ENCODE measurements around the gene C2orf78.
"Not testable (repeated sequence)": the region's sequence is repeated elsewhere in the genome, so short reads cannot be mapped to it uniquely, and the experiment has no call there.

Gene C2orf78

DNA sequence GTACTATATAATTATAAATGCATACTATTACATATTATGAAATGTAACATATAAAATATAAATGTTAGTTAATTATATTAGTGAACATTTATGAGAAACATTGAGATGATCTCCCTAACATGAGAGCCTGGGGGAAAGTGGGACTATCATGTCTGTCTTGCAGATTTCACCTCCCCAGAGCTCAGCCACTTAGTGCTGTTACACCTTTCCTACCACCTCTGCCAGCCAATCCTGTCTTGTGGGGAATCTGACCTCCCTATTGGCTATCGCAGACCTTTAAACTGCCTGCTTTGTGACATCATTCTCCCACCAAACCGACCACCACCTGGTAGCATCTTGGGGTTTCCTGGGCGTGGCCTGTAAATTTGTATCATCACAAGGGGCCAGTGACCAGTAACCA, at the start of gene C2orf78:
Gene C2orf78, plus strand, starts transcription at position 301 of the 400 bp plus-strand sequence. CDS start 127 bp downstream, outside the sequence.
- intact Hi-C loops (cut with DNase I); DNase-seq: not testable (repeated sequence)

DNA sequence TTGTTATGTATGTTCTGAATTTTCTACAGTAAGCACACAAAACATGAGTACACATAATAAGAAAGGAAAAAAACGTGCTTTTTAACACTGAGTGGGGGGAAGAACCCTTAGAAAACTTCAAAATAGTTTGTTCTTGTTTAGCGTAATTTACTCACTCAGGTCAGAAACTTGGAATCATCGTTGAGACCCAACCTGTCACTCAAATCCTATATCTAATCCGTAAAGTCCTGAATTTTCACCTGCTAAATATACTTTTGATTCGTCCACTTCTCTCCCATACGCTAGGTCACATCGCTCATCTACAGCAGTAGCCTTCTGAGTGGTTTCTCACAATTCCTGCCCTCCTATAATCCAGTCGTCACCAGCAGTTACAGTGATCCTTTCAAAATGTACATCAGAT, 47.6 kb upstream of the C2orf78 start:
- intact Hi-C loops (cut with DNase I) = loop anchor here (10.0 kb wide), 1 partner anchor 502 kb away; the partner anchor contains the start of genes CCT7 and PRADC1
- no peak for DNase-seq

- intact Hi-C loops (cut with DNase I) = loop anchor here (10.0 kb wide), 1 partner anchor 502 kb away; the partner anchor contains the start of genes CCT7 and PRADC1
- DNase-seq = peak; percentile 93 to 99 (median 96)
Observed at GRCh38 chr2:73736855-73737779, 46.9 kb upstream of the C2orf78 start, which contains the start of gene TPRKB. TPRKB (minus strand) TSS chr2:73737345; CDS start chr2:73734569, 2,776 bp downstream.

DNA sequence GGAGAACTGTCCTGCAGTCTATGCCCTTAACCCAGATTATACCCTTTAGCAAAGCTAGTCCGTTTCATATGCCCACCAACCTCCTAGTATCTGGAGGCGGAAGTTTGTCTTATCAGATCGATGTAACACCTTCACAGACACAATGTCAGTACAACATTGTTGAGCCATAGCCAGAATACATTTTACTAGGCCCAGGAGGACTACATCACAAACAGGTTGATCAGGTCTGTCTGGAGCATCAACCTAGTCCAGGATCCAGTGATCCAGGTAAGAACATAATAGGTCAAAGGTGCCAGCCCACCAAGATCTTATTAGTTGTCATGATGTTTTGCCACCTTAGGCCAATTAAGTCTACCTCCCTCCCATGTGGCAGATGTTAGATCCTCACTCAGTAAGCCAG, 44.9 kb upstream of the C2orf78 start:
- intact Hi-C loops (cut with DNase I) = loop anchor here (10.0 kb wide), 1 partner anchor 504 kb away; the partner anchor contains the start of genes CCT7 and PRADC1

DNA sequence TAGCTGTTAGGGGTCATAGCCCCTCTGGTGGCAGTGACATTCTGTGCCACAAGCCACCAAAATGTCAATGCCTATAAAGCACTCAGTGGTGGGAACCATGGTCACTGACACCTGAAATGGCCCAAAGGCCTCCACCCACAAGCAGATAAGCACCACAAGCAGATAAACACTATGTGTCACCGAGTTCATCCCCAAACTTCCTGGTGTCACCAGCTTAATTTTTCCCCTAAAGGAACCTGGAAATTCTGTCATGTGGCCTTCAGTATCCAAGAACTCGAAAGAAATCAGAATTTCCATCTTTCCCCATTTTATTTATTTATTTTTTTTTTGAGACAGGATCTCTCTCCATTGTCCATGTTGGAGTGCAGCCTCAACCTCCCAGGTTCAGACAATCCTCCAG, 43.2 kb upstream of the C2orf78 start:
- no peak for DNase-seq
- intact Hi-C loops (cut with DNase I) = no loop called here

More for the DNA sequence above, 44.9 kb upstream of the C2orf78 start:
- DNase-seq = no peak

GRCh38 chr2:73746015-73746876, 37.7 kb upstream of the C2orf78 start:
- intact Hi-C loops (cut with DNase I) = no loop called here
- DNase-seq = no peak

- intact Hi-C loops (cut with DNase I) = no loop called here
Observed at GRCh38 chr2:73746877-73747208, 37.1 kb upstream of the C2orf78 start.

DNA sequence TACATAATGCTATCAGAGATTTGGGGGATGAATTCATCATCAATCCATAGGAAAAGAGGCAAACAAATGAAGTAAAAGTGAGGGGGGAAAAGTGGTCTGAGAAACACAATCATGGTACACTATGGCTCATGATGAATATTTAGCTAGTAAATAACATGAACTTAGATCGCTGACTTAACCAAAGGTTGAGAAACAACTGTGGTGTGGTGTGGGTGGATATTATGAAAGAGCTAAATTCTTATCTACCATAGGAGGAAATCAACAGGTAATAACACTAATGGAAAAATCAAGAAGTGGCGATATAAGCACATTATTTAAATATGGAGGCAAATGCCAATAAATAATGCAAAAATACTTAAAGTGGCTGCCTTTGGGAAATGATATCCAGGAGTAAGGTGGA, 34.7 kb upstream of the C2orf78 start:
- no peak for DNase-seq
- intact Hi-C loops (cut with DNase I) = no loop called here

More at GRCh38 chr2:73746877-73747208, 37.1 kb upstream of the C2orf78 start:
- no peak for DNase-seq

GRCh38 chr2:73754332-73754731, 29.7 kb upstream of the C2orf78 start:
- DNase-seq; intact Hi-C loops (cut with DNase I): not testable (repeated sequence)

DNA sequence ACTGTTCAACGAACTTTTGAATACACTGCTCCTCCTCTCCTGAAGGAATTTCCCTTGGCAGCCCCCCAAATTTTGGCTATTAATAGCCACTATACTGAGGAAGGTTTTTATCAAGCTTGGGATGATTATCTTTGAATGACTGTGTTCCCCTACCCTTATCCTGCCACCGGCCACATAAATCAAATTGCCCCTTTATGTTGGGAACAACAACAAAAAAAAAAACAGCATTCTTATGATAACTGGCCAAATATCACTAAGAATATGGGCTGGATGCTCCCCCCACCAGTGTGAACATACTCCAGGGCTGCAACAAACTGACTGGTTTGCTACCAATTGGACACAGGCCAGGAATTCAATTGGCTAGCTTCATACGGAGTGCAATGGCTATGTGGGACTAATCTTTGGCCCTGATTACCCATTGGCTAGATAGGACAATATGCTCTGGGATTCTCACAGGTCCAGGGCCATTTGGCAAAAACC, 24.7 kb upstream of the C2orf78 start:
- DNase-seq = no peak
- intact Hi-C loops (cut with DNase I) = no loop called here

DNA sequence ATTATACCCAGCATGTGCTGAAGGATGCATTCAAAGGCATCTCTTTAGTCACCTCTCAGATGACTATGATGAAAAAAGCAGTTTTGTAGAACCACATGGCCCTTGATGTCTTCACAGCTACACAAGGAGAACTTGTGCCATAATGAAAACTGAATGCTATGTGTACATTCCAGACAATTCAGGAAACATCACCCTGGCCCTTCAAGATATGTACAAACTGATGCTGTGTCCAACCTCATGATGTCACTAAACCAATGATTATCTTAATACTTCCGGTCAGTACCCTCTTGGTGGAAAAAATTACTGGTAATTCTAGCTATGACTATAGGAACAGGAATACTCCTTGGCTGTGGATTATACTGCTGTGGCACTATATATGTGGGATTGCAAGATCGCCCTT, 24.1 kb upstream of the C2orf78 start:
- no peak for DNase-seq
- intact Hi-C loops (cut with DNase I) = no loop called here

GRCh38 chr2:73762571-73762970, 21.4 kb upstream of the C2orf78 start:
- intact Hi-C loops (cut with DNase I) = no loop called here
- DNase-seq = no peak

DNA sequence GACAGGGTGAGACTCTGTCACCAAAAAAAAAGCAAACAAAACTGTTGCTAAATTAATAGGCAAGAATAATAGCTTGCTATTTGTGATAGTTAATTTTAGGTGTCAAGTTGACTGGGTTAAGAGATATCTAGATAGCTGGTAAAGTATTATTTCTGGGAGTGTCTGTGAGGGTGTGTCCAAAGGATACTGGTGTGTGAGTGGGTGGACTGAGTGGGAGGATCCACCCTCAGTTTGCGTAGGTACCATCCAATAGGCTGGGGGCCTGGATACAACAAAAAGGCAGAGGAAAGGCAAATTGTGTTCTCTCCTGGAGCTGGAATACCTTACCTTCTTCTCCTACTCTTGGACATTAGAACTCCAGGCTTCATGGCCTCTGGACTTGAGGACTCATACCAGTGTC, 19.0 kb upstream of the C2orf78 start:
- DNase-seq = no peak
- intact Hi-C loops (cut with DNase I) = no loop called here

DNA sequence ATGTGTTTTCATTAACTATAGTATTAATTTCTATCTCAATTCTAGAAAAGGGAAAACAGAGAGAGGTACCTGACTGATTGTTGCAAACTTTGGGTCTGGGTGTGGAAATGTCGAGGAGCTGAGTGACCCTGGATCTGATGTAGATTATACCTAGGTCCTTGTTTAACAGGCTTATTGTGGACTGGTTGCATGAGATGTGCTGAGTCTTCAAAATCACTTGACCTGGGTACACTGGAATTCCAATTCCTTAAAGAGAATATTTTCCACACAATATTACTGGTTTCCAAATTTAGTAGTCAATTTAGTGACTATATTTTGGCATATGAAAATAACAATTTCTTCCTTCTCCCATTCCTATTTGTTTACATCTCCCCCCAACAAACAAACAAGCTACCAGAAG, 17.6 kb upstream of the C2orf78 start:
- intact Hi-C loops (cut with DNase I) = no loop called here
- DNase-seq = no peak

DNA sequence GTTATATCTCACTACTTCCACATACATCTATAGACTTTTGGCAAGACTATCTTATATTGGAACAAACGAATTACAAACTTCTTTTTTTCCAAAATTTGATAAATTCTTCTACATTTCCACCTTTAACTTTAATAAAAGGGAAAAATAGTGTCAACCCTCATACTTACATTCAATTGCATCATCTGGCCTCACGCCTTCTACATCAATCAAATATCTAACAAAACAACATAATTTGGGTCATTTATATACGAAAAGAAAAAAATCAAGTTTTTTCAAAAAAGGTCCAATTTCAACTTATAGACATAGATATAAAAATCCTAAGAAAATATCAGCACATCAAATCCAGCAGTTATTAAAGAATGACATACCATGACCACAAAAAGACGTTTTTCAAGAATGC, 17.0 kb upstream of the C2orf78 start:
- no peak for DNase-seq
- intact Hi-C loops (cut with DNase I) = no loop called here

DNA sequence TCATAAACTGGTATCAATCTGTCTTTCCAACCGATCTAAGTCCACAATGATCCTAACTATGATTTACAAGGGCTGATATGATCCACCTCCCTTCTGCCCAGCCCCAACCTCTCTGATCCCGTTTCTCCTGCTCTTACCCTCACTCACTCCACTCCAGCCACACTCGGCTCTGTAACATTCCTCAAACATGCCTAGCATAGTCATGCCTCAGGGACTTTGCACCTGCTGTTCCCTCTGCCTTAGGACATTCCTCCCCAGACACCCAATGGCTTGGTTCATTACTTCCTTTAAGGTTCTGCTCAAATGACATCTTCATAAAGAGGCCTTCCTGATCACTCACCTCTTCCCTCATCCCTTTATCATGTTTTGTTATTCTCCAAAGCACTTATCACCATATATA, 13.3 kb upstream of the C2orf78 start:
- no peak for DNase-seq

DNA sequence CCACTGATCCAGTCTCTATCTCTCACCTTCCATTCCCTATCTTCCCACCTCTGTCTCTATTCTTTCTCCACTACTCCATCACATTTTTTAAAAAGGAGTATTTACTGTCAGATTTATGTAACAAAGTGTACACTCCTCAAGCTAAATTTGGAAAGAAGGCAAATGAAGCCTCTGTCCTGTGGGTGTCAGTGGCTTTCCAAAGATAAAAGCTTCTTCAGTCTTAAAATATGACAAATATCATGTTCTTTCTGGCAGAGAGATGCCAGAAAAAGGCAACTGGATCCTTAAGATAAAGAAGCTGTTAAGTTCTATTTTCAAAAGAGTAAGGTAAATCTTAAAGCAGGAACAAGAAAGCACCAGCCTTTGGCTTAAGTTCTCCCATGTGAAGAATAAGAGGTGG, 11.2 kb upstream of the C2orf78 start:
- intact Hi-C loops (cut with DNase I) = no loop called here
- DNase-seq = no peak

More for the DNA sequence above, 13.3 kb upstream of the C2orf78 start:
- intact Hi-C loops (cut with DNase I) = no loop called here

DNA sequence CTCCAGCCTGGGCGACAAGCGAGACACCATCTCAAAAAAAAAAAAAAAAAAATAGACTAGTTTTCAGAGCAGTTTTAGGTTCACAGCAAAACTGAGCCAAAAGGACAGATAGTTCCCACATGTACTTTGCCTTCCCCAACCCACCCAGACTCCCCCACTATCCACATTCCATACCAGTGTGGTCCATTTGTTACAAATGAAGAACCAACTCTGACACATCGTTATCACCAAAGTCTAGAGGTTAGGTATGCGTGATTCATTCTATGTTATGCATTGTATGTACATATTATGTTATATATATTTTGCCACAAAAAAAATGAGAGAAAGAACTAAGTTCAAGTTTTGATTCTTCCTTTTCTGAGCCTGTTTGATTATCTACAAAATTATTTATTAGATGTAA, 7.6 kb upstream of the C2orf78 start:
- intact Hi-C loops (cut with DNase I) = no loop called here
- no peak for DNase-seq

DNA sequence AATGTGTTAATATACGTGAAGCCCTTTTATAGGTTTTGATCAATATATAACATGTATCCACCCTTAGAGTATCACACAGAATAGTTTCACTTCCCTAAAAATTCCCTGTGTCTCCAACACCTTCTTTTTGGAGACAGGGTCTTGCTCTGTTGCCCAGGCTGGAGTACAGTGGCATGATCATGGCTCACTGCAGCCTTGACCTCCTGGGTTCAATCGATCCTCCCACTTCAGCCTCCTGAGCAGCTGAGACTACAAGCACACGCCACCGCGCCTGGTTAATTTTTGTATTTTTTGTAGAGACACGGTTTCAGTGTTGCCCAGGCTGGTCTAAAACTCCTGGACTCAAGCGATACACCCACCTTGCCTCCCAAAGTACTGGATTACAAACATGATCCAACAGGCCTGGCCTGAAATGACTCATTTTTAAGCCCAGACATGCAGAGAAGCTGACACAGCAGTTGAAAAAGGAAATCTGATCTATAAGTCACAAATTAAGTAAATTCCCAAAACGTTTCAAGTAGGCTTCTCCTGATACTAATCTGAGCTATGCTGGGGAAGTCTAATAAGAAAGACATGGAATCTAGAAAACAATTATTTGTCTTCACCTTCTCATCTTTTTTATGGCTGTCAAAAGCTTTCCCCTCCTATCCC, 7.0 kb upstream of the C2orf78 start:
- no peak for DNase-seq
- intact Hi-C loops (cut with DNase I) = no loop called here

- intact Hi-C loops (cut with DNase I); DNase-seq: not testable (repeated sequence)
Observed at GRCh38 chr2:73778867-73779466, 5.0 kb upstream of the C2orf78 start.
